ENCODE data around the gene MINK1.

GRCh38 chr17:4789701-4789950 lies 43.5 kb upstream of the MINK1 start:
- TF ChIP-seq CTCF (IDR thresholded peaks at IDR 0.05) (no peak), SMAD3 (CRISPR knock-in tag; IDR thresholded peaks at IDR 0.05; ENCODE audit: borderline replicate concordance) (no peak)

All from WTC11 (cell line).